IPS DF 4.7 (cell line): ENCODE results near the gene ZFP36L1.

Source experiments
- DNase-seq: peaks from one replicate; pipeline ENCODE4 v3.0.0-alpha.2; 2013; ENCODE audit warnings: low spot score; ENCODE audit errors: extremely low read depth

ZFP36L1 gene

GRCh38 chr14:68792979-68793733, at the start of gene ZFP36L1:
Gene ZFP36L1, minus strand, starts transcription at chr14:68793067. Its CDS starts 129 bp downstream, at chr14:68792938.
- no peak for DNase-seq

- DNase-seq, result no peak
Measured at GRCh38 chr14:68842298-68842697, 49.4 kb upstream of the ZFP36L1 start.

GRCh38 chr14:68841016-68841809, 48.3 kb upstream of the ZFP36L1 start:
- DNase-seq, result no peak

- DNase-seq, result no peak
Measured at GRCh38 chr14:68840454-68840853, 47.6 kb upstream of the ZFP36L1 start.

GRCh38 chr14:68836082-68836481, 43.2 kb upstream of the ZFP36L1 start:
- DNase-seq, result no peak

- DNase-seq, result no peak
Measured at GRCh38 chr14:68834816-68835215, 41.9 kb upstream of the ZFP36L1 start.

- no peak for DNase-seq
Measured at GRCh38 chr14:68828698-68829097, 35.8 kb upstream of the ZFP36L1 start.

GRCh38 chr14:68825729-68826128, 32.9 kb upstream of the ZFP36L1 start:
- no peak for DNase-seq

- DNase-seq, result peak; percentile 83
Measured at GRCh38 chr14:68824517-68825347, 31.9 kb upstream of the ZFP36L1 start.

- DNase-seq, result no peak
Measured at GRCh38 chr14:68824207-68824516, 31.3 kb upstream of the ZFP36L1 start.

GRCh38 chr14:68823434-68824206, 30.8 kb upstream of the ZFP36L1 start:
- DNase-seq, result no peak

- no peak for DNase-seq
Measured at GRCh38 chr14:68822926-68823325, 30.1 kb upstream of the ZFP36L1 start.

- no peak for DNase-seq
Measured at GRCh38 chr14:68822132-68822651, 29.3 kb upstream of the ZFP36L1 start.

GRCh38 chr14:68820999-68821683, 28.3 kb upstream of the ZFP36L1 start:
- DNase-seq, result no peak

GRCh38 chr14:68820536-68820935, 27.7 kb upstream of the ZFP36L1 start:
- no peak for DNase-seq

- no peak for DNase-seq
Measured at GRCh38 chr14:68820119-68820518, 27.3 kb upstream of the ZFP36L1 start.

- no peak for DNase-seq
Measured at GRCh38 chr14:68819260-68819691, 26.4 kb upstream of the ZFP36L1 start.

GRCh38 chr14:68817506-68818212, 24.8 kb upstream of the ZFP36L1 start:
- DNase-seq, result no peak

GRCh38 chr14:68816943-68817430, 24.1 kb upstream of the ZFP36L1 start:
- DNase-seq, result no peak
